DMS153 treated with DMSO at 0.1 percent for 48 hours (cell line): ENCODE data around the gene PTCSC3.

Experiments
- DNase-seq: peaks from one replicate; lab custom pipeline; 2025; ENCODE audit not compliant: unreplicated experiment; lab: John Stamatoyannopoulos, UW

PTCSC3 gene

GRCh38 chr14:36176524-36176923, at the start of gene PTCSC3:
PTCSC3 (minus strand) TSS chr14:36176722.
- DNase-seq: no peak

- no peak for DNase-seq
These were observed 49.6 kb upstream of the PTCSC3 start for GRCh38 chr14:36226164-36226563.

GRCh38 chr14:36224176-36224575, 47.7 kb upstream of the PTCSC3 start:
- DNase-seq: no peak

GRCh38 chr14:36223558-36223957, 47.0 kb upstream of the PTCSC3 start:
- no peak for DNase-seq

GRCh38 chr14:36222952-36223468, 46.5 kb upstream of the PTCSC3 start:
- DNase-seq: no peak

GRCh38 chr14:36222337-36222736, 45.8 kb upstream of the PTCSC3 start:
- no peak for DNase-seq

- no peak for DNase-seq
These were observed 44.6 kb upstream of the PTCSC3 start for GRCh38 chr14:36221112-36221511.

GRCh38 chr14:36217732-36218131, 41.2 kb upstream of the PTCSC3 start:
- DNase-seq: no peak

- DNase-seq: no peak
These were observed 40.5 kb upstream of the PTCSC3 start for GRCh38 chr14:36217027-36217426.

GRCh38 chr14:36215217-36215598, 38.7 kb upstream of the PTCSC3 start:
- DNase-seq: no peak

- DNase-seq: no peak
These were observed 38.1 kb upstream of the PTCSC3 start for GRCh38 chr14:36214476-36215216.

GRCh38 chr14:36212987-36213386, 36.5 kb upstream of the PTCSC3 start:
- DNase-seq: no peak

GRCh38 chr14:36212577-36212976, 36.1 kb upstream of the PTCSC3 start:
- no peak for DNase-seq

GRCh38 chr14:36208690-36209278, 32.3 kb upstream of the PTCSC3 start:
- peak; percentile 98 for DNase-seq

- peak; percentile 62 for DNase-seq
These were observed 31.0 kb upstream of the PTCSC3 start for GRCh38 chr14:36207500-36207899.

- no peak for DNase-seq
These were observed 28.0 kb upstream of the PTCSC3 start for GRCh38 chr14:36204461-36205073.

- DNase-seq: no peak
These were observed 21.9 kb upstream of the PTCSC3 start for GRCh38 chr14:36198378-36198777.

GRCh38 chr14:36194663-36195062, 18.1 kb upstream of the PTCSC3 start:
- no peak for DNase-seq

- DNase-seq: no peak
These were observed 16.0 kb upstream of the PTCSC3 start for GRCh38 chr14:36192530-36192929.

GRCh38 chr14:36183402-36183801, 6.9 kb upstream of the PTCSC3 start:
- DNase-seq: no peak

- no peak for DNase-seq
These were observed 4.9 kb upstream of the PTCSC3 start for GRCh38 chr14:36181417-36181816.

GRCh38 chr14:36177489-36177888, 967 bp upstream of the PTCSC3 start:
- DNase-seq: no peak
